SU-DHL-6 (cell line): ENCODE measurements around the gene TNFRSF25.

ENCODE experiments used
- H2AFZ ChIP-seq: fragments of 200-600 bp; sonication (generic); 2 replicates; pipeline ENCODE4 v1.6.1; 2014; ENCODE audit warnings: low read depth, mild to moderate bottlenecking, moderate library complexity, mixed read lengths, antibody characterized with exemption, low read length; ENCODE audit not compliant: severe bottlenecking
- H3F3A ChIP-seq: fragments of 200-600 bp; shearing (Covaris generic); 2 replicates; pipeline ENCODE4 v1.6.0; 2016; ENCODE audit warnings: antibody characterized with exemption, mild to moderate bottlenecking; ENCODE audit not compliant: insufficient read depth
- H3K27ac ChIP-seq: fragments of 200-600 bp; sonication (generic); 2 replicates; pipeline ENCODE4 v1.5.1; 2016; ENCODE audit warnings: low read depth, mild to moderate bottlenecking, low read length, moderate library complexity, mixed read lengths
- H3K27me3 ChIP-seq: fragments of 200-600 bp; sonication (generic), shearing (Covaris generic); 2 replicates; pipeline ENCODE4 v1.6.0; 2014; ENCODE audit warnings: mild to moderate bottlenecking, low read length
- H3K36me3 ChIP-seq: fragments of 200-600 bp; sonication (generic); 2 replicates; pipeline ENCODE4 v1.6.1; 2014; ENCODE audit warnings: mild to moderate bottlenecking, low read length, mixed read lengths
- H3K4me2 ChIP-seq: fragments of 300-600, 200-600 bp; shearing (Covaris generic), sonication (generic); 2 replicates; pipeline ENCODE4 v1.6.0; 2014; ENCODE audit warnings: low read length, low read depth, mild to moderate bottlenecking; ENCODE audit not compliant: poor library complexity, severe bottlenecking
- H3K4me3 ChIP-seq: fragments of 200-600 bp; sonication (generic); 2 replicates; pipeline ENCODE4 v1.5.1; 2014; ENCODE audit warnings: antibody characterized with exemption, low read length, mild to moderate bottlenecking, mixed read lengths; ENCODE audit not compliant: insufficient read depth, poor library complexity, severe bottlenecking
- H3K79me2 ChIP-seq: fragments of 200-600 bp; sonication (generic); 2 replicates; pipeline ENCODE4 v1.6.1; 2014; ENCODE audit warnings: mild to moderate bottlenecking, low read length, moderate library complexity; ENCODE audit not compliant: insufficient read depth
- H3K9ac ChIP-seq: fragments of 200-600 bp; sonication (generic); 2 replicates; pipeline ENCODE4 v1.7.0; 2014; ENCODE audit warnings: mild to moderate bottlenecking, low read length
- H3K9me2 ChIP-seq: fragments of 200-600 bp; sonication (generic); replicated peaks from 2 replicates; pipeline ENCODE4 v1.6.1; 2014; ENCODE audit warnings: low read length; ENCODE audit not compliant: insufficient read depth
- H3K9me3 ChIP-seq: fragments of 200-600 bp; sonication (generic); 2 replicates; pipeline ENCODE4 v1.6.1; 2014; ENCODE audit warnings: low read length, mixed read lengths; ENCODE audit not compliant: insufficient read depth
- H4K20me1 ChIP-seq: fragments of 200-600 bp; sonication (generic); 2 replicates; pipeline ENCODE4 v1.6.1; 2014; ENCODE audit warnings: low read depth, mild to moderate bottlenecking, antibody characterized with exemption, low read length, moderate library complexity, mixed read lengths
- CTCF ChIP-seq: fragments of 200-600 bp; sonication (generic); IDR thresholded peaks from one replicate; pipeline ENCODE4 v1.5.1; 2017; ENCODE audit warnings: antibody characterized with exemption, mild to moderate bottlenecking, low read length, moderate library complexity; ENCODE audit not compliant: insufficient read depth, poor library complexity, severe bottlenecking
- EZH2phosphoT487 ChIP-seq: fragments of 200-600 bp; sonication (generic), shearing (Covaris generic); conservative IDR thresholded peaks from 2 replicates; pipeline ENCODE4 v1.6.1; 2018; ENCODE audit warnings: mild to moderate bottlenecking, antibody characterized with exemption, low read length, moderate library complexity, mixed read lengths

Gene TNFRSF25

GRCh38 chr1:6483017-6483760, 17.2 kb upstream of the TNFRSF25 start:
- Histone ChIP-seq H3K9me2 (no peaks in the 10 kb centered on the region), H3K9ac (no peak overlapping the region), H3K9me3 (no peaks in the 10 kb centered on the region)

GRCh38 chr1:6481820-6482219, 15.8 kb upstream of the TNFRSF25 start:
- H3K4me3 ChIP-seq: no peak overlapping the region

More at GRCh38 chr1:6483017-6483760, 17.2 kb upstream of the TNFRSF25 start:
- no peak overlapping the region for H3K27ac ChIP-seq
- no peaks in the 10 kb centered on the region for H3K79me2 ChIP-seq
- H3K36me3 ChIP-seq: no peaks in the 10 kb centered on the region
- H3F3A ChIP-seq: no peaks in the 10 kb centered on the region
- H3K4me2 ChIP-seq: no peak overlapping the region
- no peak overlapping the region for H3K4me3 ChIP-seq
- no peak for TF ChIP-seq EZH2phosphoT487
- no peak for TF ChIP-seq CTCF
- H3K27me3 ChIP-seq: no peaks in the 10 kb centered on the region
- no peak overlapping the region for H2AFZ ChIP-seq
- H4K20me1 ChIP-seq: no peaks in the 10 kb centered on the region

GRCh38 chr1:6477039-6477820, 11.3 kb upstream of the TNFRSF25 start:
- Histone ChIP-seq H4K20me1 (no peaks in the 10 kb centered on the region), H3K79me2 (no peaks in the 10 kb centered on the region), H2AFZ (no peak overlapping the region), H3F3A (no peaks in the 10 kb centered on the region), H3K36me3 (no peaks in the 10 kb centered on the region), H3K4me2 (no peak overlapping the region), H3K27me3 (no peaks in the 10 kb centered on the region), H3K9me2 (no peaks in the 10 kb centered on the region), H3K4me3 (no peak overlapping the region), H3K27ac (no peak overlapping the region), H3K9me3 (no peaks in the 10 kb centered on the region), H3K9ac (no peak overlapping the region)
- no peak for TF ChIP-seq CTCF
- TF ChIP-seq EZH2phosphoT487: no peak

More at GRCh38 chr1:6481820-6482219, 15.8 kb upstream of the TNFRSF25 start:
- no peak for TF ChIP-seq EZH2phosphoT487
- TF ChIP-seq CTCF: no peak
- no peaks in the 10 kb centered on the region for H3K79me2 ChIP-seq
- H3F3A ChIP-seq: no peaks in the 10 kb centered on the region
- no peak overlapping the region for H3K27ac ChIP-seq
- H3K9ac ChIP-seq: no peak overlapping the region
- H3K9me3 ChIP-seq: no peaks in the 10 kb centered on the region
- H3K36me3 ChIP-seq: no peaks in the 10 kb centered on the region
- no peak overlapping the region for H2AFZ ChIP-seq
- H3K9me2 ChIP-seq: no peaks in the 10 kb centered on the region
- H3K4me2 ChIP-seq: no peak overlapping the region
- H3K27me3 ChIP-seq: no peaks in the 10 kb centered on the region
- no peaks in the 10 kb centered on the region for H4K20me1 ChIP-seq
